Ishikawa (cell line): ENCODE results near the gene NKD2.

Experiments used
- CEBPB ChIP-seq: IDR thresholded peaks from 2 replicates; pipeline ENCODE4 v1.6.1; 2012
- CREB1 ChIP-seq: IDR thresholded peaks from 2 replicates; pipeline ENCODE4 v1.6.1; 2012; ENCODE audit warnings: low read depth
- EGR1 ChIP-seq: IDR thresholded peaks from 2 replicates; pipeline ENCODE4 v1.6.1; 2012
- EP300 ChIP-seq: IDR thresholded peaks from 2 replicates; pipeline ENCODE4 v1.6.1; 2012; ENCODE audit warnings: borderline replicate concordance
- FOXM1 ChIP-seq: IDR thresholded peaks from 2 replicates; pipeline ENCODE4 v1.6.1; 2012; ENCODE audit warnings: low read depth, borderline replicate concordance
- MAX ChIP-seq: IDR thresholded peaks from 2 replicates; pipeline ENCODE4 v1.6.1; 2012
- NFIC ChIP-seq: IDR thresholded peaks from 2 replicates; pipeline ENCODE4 v1.6.1; 2012
- RAD21 ChIP-seq: IDR thresholded peaks from 2 replicates; pipeline ENCODE4 v1.6.1; 2012; ENCODE audit warnings: low read depth
- TAF1 ChIP-seq: IDR thresholded peaks from 2 replicates; pipeline ENCODE4 v1.6.1; 2012; ENCODE audit warnings: low read depth, mild to moderate bottlenecking
- TCF12 ChIP-seq: IDR thresholded peaks from 2 replicates; pipeline ENCODE4 v1.6.1; 2012; ENCODE audit warnings: low read depth
- TEAD4 ChIP-seq: IDR thresholded peaks from 2 replicates; pipeline ENCODE4 v1.6.1; 2012
- YY1 ChIP-seq: IDR thresholded peaks from 2 replicates; pipeline ENCODE4 v1.6.1; 2012; ENCODE audit warnings: low read depth
- ZBTB7A ChIP-seq: IDR thresholded peaks from 2 replicates; pipeline ENCODE4 v1.6.1; 2012; ENCODE audit warnings: low read depth
- TF ChIP-seq, protein P1 (sequence below): IDR thresholded peaks from 2 replicates; pipeline ENCODE4 v1.6.1; 2012; ENCODE audit warnings: low read depth, mild to moderate bottlenecking
- TF ChIP-seq, protein P2 (sequence below): IDR thresholded peaks from 2 replicates; pipeline ENCODE4 v1.6.1; 2012

NKD2 gene

DNA sequence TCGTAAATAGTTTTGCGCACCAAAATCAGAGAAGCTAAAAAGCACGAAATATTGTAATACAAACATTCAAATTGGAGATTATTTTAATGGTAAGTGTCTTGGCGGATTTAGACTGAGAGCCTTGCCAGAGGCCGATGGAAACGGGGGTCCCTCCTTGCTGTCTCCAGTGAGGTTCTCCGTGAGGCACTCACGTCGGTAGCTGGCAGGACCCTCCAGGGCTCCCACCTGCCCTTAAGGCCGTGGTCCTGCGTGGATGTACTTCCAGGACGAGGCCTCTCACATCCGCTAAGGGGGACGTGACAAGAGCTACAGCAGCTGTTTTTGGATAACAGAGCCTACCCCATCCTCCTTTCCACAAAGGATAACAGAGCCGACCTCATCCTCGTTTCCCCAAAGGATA lies 7.9 kb downstream of the NKD2 start:
- TF ChIP-seq CEBPB (no peak), NFIC (no peak), CREB1 (no peak), TAF1 (no peak), TCF12 (no peak), ZBTB7A (no peak), EGR1 (no peak), EP300 (no peak), RAD21 (no peak), FOXM1 (no peak), MAX (no peak), YY1 (no peak), TEAD4 (no peak)
- TF ChIP-seq, protein P1, sequence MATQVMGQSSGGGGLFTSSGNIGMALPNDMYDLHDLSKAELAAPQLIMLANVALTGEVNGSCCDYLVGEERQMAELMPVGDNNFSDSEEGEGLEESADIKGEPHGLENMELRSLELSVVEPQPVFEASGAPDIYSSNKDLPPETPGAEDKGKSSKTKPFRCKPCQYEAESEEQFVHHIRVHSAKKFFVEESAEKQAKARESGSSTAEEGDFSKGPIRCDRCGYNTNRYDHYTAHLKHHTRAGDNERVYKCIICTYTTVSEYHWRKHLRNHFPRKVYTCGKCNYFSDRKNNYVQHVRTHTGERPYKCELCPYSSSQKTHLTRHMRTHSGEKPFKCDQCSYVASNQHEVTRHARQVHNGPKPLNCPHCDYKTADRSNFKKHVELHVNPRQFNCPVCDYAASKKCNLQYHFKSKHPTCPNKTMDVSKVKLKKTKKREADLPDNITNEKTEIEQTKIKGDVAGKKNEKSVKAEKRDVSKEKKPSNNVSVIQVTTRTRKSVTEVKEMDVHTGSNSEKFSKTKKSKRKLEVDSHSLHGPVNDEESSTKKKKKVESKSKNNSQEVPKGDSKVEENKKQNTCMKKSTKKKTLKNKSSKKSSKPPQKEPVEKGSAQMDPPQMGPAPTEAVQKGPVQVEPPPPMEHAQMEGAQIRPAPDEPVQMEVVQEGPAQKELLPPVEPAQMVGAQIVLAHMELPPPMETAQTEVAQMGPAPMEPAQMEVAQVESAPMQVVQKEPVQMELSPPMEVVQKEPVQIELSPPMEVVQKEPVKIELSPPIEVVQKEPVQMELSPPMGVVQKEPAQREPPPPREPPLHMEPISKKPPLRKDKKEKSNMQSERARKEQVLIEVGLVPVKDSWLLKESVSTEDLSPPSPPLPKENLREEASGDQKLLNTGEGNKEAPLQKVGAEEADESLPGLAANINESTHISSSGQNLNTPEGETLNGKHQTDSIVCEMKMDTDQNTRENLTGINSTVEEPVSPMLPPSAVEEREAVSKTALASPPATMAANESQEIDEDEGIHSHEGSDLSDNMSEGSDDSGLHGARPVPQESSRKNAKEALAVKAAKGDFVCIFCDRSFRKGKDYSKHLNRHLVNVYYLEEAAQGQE, result no peak
- TF ChIP-seq, protein P2, sequence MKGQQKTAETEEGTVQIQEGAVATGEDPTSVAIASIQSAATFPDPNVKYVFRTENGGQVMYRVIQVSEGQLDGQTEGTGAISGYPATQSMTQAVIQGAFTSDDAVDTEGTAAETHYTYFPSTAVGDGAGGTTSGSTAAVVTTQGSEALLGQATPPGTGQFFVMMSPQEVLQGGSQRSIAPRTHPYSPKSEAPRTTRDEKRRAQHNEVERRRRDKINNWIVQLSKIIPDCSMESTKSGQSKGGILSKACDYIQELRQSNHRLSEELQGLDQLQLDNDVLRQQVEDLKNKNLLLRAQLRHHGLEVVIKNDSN, result no peak

GRCh38 chr5:1017056-1017455 lies 8.5 kb downstream of the NKD2 start:
- no peak for TF ChIP-seq RAD21
- TF ChIP-seq YY1, result no peak
- TF ChIP-seq MAX, result no peak
- no peak for TF ChIP-seq ZBTB7A
- no peak for TF ChIP-seq CREB1
- TF ChIP-seq TCF12, result no peak
- TF ChIP-seq CEBPB, result no peak
- no peak for TF ChIP-seq TAF1
- no peak for TF ChIP-seq EP300
- TF ChIP-seq NFIC, result no peak

DNA sequence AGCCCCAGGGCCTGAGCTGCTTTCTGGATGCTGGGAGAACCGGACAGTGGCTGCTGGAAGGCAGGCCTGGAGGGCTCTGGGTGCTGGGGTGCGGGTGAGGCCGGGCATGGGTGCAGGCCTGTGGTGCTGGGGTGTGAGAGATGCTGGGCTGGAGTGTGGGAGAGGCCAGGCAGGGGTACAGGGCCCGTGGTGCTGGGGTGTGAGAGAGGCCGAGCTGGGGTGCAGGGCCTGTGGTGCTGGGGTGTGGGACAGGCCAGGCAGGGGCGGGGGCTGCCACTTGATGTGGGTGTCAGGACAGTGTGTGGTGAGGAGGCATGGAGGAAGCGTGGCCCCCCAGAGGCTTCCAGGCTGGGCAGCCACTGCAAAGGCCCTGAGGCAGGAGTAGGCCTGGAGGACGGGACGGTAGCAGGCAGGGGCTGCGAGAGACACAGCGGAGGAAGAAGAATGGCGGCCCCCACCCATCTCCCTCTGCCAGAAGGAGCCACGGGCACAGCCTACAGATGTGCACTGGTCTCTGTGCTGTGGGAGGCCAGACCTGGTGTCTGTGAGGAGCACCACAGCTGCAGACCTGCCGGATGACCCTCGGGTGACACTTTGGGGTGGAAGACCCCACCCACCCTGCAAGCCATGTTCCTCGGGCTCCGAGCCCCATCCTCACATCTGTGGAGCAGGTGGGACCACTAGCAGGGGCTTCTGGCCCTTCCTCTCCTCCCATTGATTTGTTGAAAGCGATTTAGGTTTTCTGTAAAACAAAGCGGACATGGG lies 9.3 kb downstream of the NKD2 start:
- TF ChIP-seq NFIC (no peak), EGR1 (no peak), FOXM1 (no peak), MAX (no peak), CEBPB (no peak), YY1 (no peak), EP300 (no peak), ZBTB7A (no peak), CREB1 (no peak), TEAD4 (no peak), TAF1 (no peak), RAD21 (no peak), TCF12 (no peak)
- TF ChIP-seq, protein P1, result no peak
- TF ChIP-seq, protein P2, result no peak

DNA sequence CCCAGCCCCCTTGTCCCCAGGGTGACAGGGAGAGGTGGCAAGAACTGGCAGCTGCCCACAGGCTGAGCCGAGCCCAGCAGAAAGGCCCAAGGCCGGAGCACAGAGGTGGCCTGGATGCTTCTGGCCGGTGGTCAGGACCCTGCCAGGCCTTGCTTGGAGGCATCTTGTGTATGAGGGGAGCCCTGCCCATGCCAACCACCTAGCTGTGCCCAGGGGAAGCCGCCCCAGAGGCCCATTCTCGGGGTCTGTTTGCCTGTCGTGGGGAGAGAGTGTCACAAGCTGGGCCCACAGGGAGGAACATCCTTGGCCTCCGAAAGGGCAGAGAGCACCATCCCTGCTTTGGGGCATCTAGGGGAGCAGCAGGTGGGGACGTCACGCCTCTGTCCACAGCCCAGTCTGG lies 10.0 kb downstream of the NKD2 start:
- TF ChIP-seq TCF12, result no peak
- TF ChIP-seq MAX, result no peak
- TF ChIP-seq CEBPB, result no peak
- TF ChIP-seq TEAD4, result no peak
- no peak for TF ChIP-seq CREB1
- TF ChIP-seq, protein P2, result no peak
- no peak for TF ChIP-seq NFIC

DNA sequence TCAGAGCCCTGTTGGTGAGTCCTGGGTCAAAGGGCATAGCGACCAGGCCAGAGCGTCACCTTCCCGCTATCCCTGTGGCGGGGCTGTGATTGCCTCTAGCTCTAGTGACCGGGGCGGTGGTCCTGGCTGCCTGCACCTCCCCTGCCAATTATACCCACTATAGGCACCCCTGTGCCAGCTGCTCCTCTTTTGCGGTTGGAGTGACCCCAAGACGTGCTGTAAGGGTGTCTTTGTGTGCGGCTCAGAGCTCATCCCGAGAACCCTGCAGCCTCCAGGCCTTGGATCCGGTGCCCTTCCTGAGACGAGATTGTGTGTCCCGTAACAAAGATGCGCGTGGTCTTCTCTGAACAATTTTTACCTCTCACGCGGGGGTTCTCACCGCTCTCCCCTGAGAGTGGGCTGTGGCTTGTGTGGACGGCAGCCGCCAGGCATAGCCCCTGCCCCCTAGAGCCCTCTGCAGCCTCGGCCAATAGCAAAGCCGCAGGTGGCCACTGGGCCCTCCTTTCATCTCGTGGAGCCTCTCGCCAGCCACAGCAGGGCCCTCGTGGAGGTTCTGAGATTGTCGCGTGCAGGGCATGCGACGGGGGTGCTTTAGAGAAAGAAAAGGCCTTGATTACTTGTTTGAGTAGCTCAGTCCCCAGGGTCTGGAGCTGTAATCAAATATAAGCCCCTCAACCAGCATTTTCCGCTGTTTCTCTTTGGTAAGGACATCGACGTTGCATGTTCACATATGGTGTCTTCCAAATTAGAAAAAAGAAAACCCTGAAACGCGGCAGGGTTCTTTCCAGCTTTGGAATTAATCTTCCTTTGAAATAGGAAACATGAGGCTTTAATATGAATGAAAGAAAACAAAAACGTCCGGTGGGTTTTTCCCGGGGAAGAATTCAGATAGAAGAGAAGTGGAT lies 10.7 kb downstream of the NKD2 start:
- TF ChIP-seq CREB1, result no peak
- no peak for TF ChIP-seq RAD21
